Measurements from ENCODE around the gene PDLIM7. TPM values are rescaled to one million over a fixed set of nuclear protein-coding genes. Genes with fewer than 3 reads are reported as not detected.
"Not testable (repeated sequence)": the region's sequence is repeated elsewhere in the genome, so short reads cannot be mapped to it uniquely, and the experiment has no call there.

The PDLIM7 gene
- 100 to 1,000 TPM in 2 of 4 donors, 10 to 100 TPM in 2; 73.6 to 157 (median 121) TPM for polyA plus RNA-seq (ENCODE audit: insufficient read length in 4 of 4)

GRCh38 chr5:177497292-177498012, at the start of gene PDLIM7:
PDLIM7 (minus strand) TSS chr5:177497604; CDS start chr5:177496512, 1,092 bp downstream.
- peak; percentile 94 to 97 (median 95) for DNase-seq (ENCODE audit: low read depth in 4 of 4, low spot score in 3 of 4)

GRCh38 chr5:177546258-177546741, 48.9 kb upstream of the PDLIM7 start:
- DNase-seq (ENCODE audit: low read depth in 4 of 4, low spot score in 3 of 4) = no peak

- DNase-seq (ENCODE audit: low read depth in 4 of 4, low spot score in 3 of 4) = no peak
Observed at GRCh38 chr5:177545487-177546257, 48.3 kb upstream of the PDLIM7 start.

GRCh38 chr5:177542816-177543465, 45.5 kb upstream of the PDLIM7 start:
- no peak for DNase-seq (ENCODE audit: low read depth in 4 of 4, low spot score in 3 of 4)

- DNase-seq (ENCODE audit: low read depth in 4 of 4, low spot score in 3 of 4) = no peak
Observed at GRCh38 chr5:177540438-177540837, 43.0 kb upstream of the PDLIM7 start.

GRCh38 chr5:177539411-177539810, 42.0 kb upstream of the PDLIM7 start:
- DNase-seq (ENCODE audit: low read depth in 4 of 4, low spot score in 3 of 4) = no peak

- DNase-seq (ENCODE audit: low read depth in 4 of 4, low spot score in 3 of 4) = no peak
Observed at GRCh38 chr5:177538876-177539275, 41.5 kb upstream of the PDLIM7 start.

GRCh38 chr5:177537389-177538361, 40.3 kb upstream of the PDLIM7 start:
- DNase-seq (ENCODE audit: low read depth in 4 of 4, low spot score in 3 of 4) = no peak

GRCh38 chr5:177536386-177536785, 39.0 kb upstream of the PDLIM7 start:
- no peak for DNase-seq (ENCODE audit: low read depth in 4 of 4, low spot score in 3 of 4)

- DNase-seq (ENCODE audit: low read depth in 4 of 4, low spot score in 3 of 4) = no peak
Observed at GRCh38 chr5:177535125-177535524, 37.7 kb upstream of the PDLIM7 start.

- DNase-seq (ENCODE audit: low read depth in 4 of 4, low spot score in 3 of 4) = not testable (repeated sequence)
Observed at GRCh38 chr5:177534433-177534832, 37.0 kb upstream of the PDLIM7 start.

GRCh38 chr5:177531209-177531940, 34.0 kb upstream of the PDLIM7 start:
- no peak for DNase-seq (ENCODE audit: low read depth in 4 of 4, low spot score in 3 of 4)

GRCh38 chr5:177530638-177531037, 33.2 kb upstream of the PDLIM7 start:
- DNase-seq (ENCODE audit: low read depth in 4 of 4, low spot score in 3 of 4) = no peak

- no peak for DNase-seq (ENCODE audit: low read depth in 4 of 4, low spot score in 3 of 4)
Observed at GRCh38 chr5:177529247-177530203, 32.1 kb upstream of the PDLIM7 start.

GRCh38 chr5:177528631-177529030, 31.2 kb upstream of the PDLIM7 start:
- no peak for DNase-seq (ENCODE audit: low read depth in 4 of 4, low spot score in 3 of 4)

GRCh38 chr5:177527595-177527994, 30.2 kb upstream of the PDLIM7 start:
- no peak for DNase-seq (ENCODE audit: low read depth in 4 of 4, low spot score in 3 of 4)

- DNase-seq (ENCODE audit: low read depth in 4 of 4, low spot score in 3 of 4) = no peak
Observed at GRCh38 chr5:177526791-177527190, 29.4 kb upstream of the PDLIM7 start.

- no peak for DNase-seq (ENCODE audit: low read depth in 4 of 4, low spot score in 3 of 4)
Observed at GRCh38 chr5:177526191-177526590, 28.8 kb upstream of the PDLIM7 start.

Data from left renal pelvis (tissue), 4 donors.